NCI-H460 (cell line): Measurements from ENCODE around the gene MTHFD1L. TPM values are rescaled to one million over a fixed set of nuclear protein-coding genes. Genes with fewer than 3 reads are reported as not detected.
"Not testable (repeated sequence)": the region's sequence is repeated elsewhere in the genome, so short reads cannot be mapped to it uniquely, and the experiment has no call there.

Experiments used
- DNase-seq: peaks from one replicate; pipeline ENCODE4 v3.0.0-alpha.2; 2016; ENCODE audit warnings: low read depth; ENCODE audit errors: extremely low read depth
- total RNA-seq: library from RNA; depleted of rRNA; stranded (reverse); fragments of >200 nt; shearing (Covaris generic); gene quantifications from 2 replicates; pipeline ENCODE4 v1.2.3, GENCODE V29; 2014

MTHFD1L gene
- total RNA-seq, 1 experiment from 2014 or later = 46.2 TPM

DNA sequence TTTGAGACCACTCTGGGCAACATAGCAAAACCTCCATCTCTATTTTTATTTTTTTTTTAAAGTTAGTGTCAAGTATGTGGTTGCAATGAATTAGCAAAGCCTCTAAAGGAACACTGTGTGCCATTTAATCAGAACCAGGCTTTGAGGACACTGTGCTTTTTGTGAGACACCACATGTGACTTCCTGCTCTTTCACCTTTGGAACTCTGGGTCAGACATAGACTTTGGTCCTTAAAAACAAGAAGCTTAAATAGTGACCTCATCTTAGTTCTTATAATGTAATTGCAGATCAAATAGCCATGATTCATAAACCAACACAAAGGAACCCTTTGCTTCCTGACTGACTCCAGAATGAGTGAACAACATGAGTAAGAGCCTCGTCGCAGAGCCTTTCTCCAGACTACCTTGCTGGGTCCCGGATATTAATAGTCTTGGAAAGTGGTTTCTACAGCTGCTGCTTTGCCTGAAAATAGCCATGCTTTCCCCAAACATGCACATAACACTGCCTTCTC is 170.8 kb downstream of the MTHFD1L start:
- not testable (repeated sequence) for DNase-seq

DNA sequence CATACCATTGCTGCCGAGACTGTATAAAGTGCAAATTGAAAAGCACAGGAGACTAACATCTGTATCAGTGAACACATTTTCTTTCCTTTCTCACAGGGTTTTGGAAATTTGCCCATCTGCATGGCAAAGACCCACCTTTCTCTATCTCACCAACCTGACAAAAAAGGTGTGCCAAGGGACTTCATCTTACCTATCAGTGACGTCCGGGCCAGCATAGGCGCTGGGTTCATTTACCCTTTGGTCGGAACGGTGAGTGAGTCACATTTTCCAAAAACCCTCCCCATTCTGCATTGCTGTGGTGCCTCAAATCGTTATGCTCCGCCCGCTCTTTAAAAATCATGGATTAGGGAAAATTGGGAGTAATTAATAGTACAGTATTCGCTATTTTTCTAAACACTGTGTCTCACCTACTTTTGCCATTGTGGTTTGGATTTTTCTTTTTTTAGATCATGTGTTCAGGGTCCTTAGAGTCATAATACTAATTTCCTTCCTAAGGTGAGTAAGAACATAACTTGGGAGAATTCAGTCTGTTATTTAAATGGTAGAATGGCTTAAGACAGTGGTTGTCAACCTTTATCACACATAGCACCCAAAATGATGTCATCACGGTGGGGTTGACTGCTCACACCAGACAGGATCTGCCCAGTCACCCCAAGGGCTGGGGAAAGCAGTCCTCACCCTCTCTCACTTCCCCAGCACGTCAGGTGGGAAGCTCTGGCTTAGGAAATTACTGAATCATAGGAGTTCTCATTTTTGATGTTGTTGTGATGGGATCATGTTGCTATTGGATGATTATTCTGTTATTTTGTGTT is 171.6 kb downstream of the MTHFD1L start:
- DNase-seq = no peak

DNA sequence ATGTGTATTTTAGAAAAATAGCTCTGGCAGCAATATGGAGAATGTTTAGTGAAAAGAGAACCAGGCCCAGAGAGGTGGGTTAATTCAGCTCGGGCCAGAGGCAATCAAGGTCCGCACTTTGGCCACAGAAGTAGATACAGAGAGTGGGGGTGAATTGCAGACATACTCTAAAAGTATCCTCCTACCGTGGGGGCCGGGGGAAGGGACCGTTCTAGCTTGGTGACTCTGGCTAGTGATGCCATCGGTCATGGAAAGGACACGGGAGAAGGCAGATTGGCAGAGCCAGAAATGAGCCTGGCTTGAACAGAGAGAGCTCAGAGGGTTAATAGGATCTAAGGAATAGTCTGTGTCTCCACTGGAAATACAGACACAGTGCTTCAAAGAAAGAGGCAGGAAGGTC is 173.1 kb downstream of the MTHFD1L start:
- no peak for DNase-seq

DNA sequence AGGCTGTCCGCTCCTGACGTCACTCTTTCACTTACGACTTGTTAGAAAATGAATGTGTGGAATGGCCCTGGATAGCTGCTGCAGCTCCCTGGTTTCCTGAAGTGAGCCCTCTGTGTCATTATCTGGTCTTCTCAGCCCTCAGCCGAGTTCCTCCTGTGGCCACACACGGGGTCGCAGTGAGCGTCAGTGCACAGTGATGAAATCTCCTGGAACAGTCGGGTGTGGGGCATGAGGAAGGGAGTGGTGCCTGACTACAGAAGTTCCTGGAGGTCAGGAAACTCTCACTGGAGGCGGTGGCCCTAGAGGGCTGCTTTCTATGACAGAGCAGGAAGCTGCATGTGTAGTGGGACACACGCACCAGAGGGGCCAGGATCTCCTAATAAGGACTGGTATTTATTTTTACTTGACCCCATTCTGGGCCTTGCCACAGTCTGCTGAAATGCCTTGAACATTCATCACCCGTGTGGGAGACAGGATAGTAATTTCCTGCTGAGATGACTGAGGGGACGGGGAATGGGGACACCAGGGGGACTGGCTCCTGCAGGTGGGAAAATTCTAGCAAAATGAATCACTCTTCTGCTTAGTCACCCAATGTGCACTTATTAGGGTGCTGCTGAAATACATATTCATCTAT is 175.5 kb downstream of the MTHFD1L start:
- peak; percentile 82 for DNase-seq

DNA sequence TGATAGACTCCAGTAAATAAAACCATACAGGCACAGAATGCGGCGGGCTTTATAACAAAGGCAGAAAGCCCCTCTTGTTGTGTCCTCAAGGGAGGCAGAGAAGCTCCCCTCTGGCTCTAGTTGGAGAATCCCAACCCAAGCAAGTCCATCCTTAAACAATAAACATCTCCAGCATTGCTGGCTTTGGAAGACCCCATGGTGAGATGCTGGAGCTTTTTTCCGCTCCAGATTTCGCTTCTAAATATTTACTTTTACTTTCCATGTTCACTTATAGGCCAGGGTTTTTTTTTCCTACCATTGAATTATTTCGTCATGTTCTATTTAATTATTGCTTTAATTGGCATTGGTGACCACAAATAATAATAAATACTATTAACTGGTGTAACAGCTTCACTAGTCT is 176.2 kb downstream of the MTHFD1L start:
- DNase-seq = no peak

DNA sequence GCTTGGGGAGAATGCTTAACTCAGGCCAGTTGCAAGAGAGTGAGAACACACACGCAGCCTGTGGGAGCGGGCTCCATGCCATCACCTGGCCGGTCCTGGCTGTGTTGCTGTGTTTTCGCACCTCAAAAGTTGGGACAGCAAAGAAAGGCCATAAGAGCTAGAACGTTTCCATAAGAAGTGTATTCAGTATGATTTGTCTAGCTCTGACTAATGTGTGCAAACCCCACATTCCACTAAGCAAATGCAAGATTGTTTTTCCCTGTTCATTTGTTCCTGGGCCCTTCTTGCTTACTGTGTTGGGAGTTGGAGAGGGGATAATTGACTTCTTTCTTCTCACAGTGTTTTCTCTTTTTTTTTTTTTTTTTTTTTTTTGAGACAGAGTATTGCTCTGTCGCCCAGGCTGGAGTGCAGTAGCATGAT is 177.4 kb downstream of the MTHFD1L start:
- DNase-seq = not testable (repeated sequence)

DNA sequence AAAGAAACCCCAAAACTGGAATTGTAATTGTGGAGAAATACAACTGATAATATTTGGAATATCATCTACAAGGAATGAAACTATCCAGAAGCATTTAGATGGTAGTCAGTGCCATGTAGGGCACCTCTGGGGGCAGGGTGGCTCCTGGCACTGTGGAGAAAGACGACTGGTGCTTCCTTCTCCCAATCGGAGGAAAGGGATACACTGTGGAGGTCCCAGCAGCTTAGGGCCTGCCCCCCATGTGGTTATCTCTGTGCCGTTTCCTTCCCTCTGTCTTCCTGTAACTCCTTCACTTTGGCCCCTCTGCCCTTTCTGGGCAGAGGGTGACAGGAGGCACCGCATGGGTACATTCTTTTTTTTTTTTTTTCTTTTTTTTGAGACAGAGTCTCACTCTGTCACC is 178.4 kb downstream of the MTHFD1L start:
- no peak for DNase-seq

DNA sequence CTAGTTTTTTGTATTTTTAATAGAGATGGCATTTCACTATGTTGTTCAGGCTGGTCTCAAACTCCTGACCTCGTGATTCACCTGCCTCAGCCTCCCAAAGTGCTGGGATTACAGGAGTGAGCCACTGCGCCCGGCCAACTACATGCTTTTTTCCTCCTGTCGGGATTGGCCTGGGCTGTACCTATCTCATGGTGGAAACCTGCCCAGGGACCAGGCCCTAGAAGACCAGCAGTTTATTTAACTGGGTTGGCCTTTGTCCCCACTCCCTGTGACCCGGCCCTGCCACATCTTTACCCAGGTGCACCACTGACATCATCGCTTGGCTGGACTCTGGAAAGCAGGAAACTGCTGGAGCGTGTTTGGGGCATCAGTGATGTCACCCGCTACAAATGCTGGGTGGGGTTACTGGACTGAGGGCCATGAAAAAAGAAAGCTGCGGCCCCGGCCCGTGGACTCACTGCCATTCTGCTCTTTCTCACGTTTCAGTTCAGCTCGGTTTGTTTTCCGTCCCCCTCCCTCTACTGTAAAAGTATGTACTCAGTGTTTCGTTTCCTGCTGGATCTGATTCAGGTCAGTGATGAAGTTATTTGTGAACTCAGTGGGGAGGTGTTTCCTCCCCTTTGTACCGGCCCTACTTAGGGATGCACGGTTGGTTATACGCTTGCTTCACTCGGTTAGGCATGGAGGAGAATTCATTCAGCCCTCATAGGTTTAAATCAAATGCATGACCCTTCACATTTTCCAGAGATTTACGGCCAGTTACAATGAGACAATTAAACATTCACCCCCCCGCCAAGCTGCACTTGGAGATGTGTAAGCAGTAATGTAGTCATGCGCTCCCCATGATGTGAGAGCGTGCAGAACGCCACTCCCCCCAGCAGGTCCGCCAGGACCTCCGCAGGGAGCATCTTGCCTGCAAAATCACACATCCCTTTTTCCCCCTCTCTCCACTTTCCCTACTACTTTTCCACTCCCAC is 179.3 kb downstream of the MTHFD1L start:
- peak; percentile 30 for DNase-seq

DNA sequence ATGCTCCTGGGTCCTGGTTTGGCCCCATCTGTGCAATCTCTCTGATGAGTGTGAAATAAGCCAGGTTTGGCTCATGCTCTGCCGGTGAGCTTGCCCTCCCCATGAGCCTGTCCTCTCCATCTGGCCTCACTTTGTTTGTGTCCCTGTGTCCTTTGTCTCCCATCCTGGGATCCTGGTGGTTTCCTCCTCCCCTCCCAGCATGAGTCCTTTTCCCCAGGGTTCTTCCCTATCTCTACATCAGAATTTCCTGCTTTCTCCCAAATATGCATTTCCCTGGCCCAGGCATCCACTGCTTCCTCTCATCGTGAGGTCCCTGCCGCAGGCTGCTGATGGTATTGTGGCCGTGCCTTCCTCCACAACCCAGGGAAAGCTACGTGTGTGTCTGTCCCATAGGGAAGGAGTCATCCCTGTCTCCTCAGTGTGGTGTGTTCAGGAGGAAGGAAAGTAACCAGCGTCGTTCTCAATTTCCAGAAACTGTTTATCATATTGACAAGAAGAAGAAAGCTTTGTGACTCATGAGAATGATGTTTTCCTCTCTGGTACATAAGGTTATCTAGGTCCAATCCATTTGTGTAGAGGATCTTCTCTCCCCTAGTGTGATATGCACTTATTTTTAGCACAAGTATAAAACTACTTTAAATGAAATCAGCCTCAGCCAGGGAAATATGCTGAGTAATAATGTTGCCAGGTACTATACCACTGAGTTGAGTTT is 180.2 kb downstream of the MTHFD1L start:
- not testable (repeated sequence) for DNase-seq

DNA sequence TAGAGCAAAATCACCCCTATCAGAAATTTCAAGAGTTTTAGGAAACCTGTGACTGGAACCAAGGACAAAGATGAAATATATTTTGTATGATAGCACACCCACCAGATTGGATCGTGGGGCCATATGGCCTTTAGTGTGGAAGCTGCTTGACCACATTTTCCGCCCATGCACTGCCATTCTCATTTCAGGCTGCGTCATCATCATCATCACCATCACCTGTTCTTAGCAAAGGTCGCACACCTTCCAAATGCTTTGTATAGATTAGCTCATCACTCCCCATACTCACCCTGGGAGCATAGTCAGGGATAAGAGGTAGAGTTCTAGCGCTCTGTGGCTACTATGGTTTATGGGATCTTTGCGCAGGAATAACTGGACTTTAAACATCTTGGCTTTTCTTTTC is 185.7 kb downstream of the MTHFD1L start:
- DNase-seq = no peak

DNA sequence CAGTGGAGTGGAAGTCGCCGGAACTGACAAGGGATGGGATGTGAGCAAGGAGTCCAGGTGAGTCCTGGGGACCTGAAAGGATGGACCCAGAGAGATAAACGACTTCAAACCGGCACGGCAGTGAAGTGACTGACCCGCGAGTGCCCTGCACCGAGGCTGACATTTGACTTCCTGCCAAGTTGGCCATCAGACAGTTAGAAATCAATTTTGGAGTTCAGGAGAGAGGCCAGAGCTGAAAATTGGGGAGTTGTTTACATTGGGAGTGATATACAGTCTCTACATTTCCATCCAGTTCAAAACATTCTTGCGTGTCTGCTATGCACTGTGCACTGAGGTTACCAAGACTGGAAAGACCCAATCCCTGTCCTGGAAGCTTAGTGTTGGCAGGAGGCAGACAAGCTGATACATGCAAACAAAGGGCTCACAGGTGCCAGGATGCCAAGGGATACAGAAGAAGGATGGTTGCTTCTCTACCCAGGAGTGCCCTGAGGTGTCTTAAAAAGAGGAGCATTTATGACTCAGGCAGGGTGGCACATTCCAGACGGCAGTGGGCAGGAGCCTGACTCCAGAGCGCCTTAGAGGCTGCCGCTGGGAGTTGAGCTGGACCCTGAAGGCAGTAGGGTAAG is 186.6 kb downstream of the MTHFD1L start:
- DNase-seq = no peak

DNA sequence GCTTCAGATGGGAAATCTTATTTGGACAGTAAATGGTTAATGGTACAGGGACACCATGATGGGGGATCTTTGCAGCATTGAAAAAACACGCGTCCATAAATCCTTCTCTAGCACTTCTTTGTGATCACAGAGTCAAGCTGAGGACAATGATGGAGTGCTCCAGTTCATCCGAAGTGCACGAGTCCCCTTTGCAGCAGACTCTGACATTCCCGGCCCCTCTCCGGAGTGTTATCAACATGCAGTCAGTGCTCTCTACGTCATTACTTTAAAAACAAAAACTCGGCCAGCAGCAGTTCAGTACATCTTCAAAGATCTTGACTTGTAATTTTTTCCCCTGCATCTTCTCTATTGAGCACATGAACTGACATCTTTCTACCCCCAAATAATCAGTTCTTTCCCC is 188.8 kb downstream of the MTHFD1L start:
- no peak for DNase-seq

DNA sequence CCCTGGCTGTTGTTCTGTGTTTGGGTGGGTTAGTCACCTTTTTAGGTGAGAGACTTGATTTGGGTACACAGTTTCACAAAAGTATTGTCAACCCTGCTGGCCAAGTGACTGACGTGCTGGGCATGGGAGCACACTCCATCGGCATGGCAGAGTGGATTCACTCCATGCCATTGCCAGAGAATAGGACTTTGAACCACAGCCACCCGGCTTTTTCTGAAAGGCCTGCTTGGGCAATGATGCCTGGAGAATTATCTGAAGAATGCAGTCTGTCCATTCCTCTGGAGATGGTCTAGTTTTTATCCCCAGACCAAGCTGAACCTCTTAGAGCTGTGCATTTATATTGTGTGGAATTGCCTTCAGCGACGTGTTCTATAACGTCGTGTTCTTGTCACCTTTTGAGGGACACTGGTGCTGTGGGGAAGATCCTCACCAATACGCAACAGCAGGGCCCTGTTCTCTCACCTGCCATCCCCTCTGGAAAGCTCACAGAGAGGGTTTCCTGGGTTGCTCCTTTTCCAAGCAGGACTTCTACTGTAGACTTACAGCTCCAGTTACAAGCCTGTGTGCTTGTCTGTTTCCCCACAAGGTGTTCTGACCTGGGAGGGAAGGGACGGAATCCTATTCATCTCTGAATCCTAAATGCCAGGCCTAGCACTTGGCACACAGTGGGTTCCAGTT is 190.9 kb downstream of the MTHFD1L start:
- DNase-seq = no peak

DNA sequence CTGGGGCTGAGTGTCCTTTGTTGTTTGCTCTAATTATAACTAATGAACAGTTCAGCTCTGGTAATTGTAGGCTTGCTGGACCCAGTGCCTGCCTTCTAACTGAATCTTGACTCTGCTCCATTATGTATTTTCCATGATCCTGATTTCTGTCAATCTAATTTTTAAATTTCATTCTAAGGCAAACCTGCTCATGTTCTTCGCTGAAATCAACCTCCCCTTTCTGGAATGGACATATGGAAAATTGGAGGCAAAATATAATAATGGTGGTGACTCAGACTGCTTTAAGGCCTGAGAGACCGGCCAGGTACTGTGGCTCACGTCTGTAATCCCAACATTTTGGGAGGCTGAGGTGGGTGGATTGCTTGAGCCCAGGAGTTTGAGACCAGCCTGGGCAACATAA is 191.6 kb downstream of the MTHFD1L start:
- no peak for DNase-seq

DNA sequence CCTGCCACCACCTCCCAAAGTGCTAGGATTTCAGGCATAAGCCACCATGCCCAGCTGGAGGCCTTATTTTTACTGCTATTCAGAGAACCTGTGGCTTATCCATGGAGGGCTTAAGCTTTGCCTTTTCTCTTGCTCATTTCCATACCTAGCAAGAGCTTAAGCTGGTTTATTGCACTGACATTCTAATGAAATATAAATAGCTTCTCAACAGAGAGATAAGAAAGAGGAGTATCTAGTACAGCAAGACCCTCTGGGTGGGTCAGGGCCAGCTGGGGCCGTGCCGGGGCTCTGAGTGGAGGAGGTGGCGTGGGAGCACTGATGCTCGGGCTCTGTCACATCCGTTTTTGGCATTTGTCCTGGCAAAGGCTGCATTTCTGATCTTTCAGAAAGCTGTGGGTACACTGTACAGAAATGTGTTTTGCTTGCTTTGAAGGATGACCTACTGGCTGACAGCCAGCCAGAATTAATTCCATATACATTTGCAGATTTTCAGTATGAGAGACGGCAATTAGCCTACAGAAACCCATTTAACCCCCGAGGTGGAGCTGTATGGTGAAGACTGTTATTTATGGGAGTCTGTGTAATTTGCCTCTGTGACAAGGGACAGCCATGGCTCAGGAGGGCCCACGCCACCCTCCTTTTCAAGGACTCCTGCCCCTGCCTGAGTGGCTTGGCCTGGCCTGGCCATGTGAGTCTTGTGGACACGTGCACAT is 192.7 kb downstream of the MTHFD1L start:
- no peak for DNase-seq

DNA sequence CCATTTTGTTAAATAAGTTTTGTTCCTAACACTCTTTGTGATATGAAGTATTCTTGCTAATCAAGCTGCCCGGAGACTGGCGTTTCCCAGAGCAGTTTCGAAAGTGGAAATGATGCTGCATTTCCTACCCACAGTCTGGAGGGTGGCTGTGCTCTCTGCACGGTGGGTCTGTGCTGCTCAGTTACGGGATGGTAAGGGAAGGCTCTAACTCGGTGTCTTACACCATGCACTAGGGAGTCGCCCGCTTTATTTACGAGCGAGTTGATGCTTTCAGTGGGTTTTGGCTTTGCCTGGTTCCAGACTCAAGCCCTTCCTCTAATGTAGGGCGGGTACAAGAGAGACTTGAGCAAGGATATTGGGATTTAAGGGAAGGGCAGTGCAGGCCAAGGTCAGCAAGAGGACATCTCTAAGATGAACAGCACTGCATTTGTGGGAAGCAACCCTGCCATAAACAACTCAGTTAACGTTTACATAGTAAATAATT is 194.2 kb downstream of the MTHFD1L start:
- no peak for DNase-seq

DNA sequence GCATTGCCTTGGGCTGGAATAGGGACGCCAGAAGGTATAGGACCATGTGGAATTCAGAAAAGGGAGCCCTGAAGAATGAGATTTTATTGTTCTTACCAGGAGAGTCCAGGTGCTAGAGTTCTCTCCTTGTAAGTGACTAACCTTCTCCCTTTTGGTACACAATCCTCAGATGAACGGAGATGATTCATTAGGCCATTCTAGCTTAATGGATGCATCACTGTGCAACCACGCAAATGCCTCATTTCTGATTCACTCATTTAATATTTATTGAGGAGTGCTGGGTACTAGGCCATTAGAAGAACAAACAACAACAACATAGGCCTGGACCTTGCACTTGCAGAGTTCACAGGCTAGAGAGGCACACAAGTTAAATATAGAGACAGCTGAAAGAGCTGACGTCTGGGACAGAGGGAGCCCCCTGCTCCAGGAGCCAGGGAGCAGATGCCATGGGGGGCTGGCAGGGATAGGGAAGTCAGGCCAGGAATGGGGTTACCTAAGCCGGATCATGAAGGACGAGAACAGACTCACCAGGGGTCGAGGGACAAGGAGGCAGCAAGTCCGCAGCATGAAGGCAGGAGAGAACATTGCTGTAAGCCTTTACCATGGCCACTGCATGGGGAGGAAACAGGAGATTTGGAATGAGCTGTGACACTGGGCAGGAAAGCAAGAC is 194.7 kb downstream of the MTHFD1L start:
- DNase-seq = peak; percentile 78
